BE2C (cell line): ENCODE measurements around the gene COL12A1.

Source experiments
- DNase-seq: peaks from one replicate; pipeline ENCODE4 v3.0.0-alpha.2; 2020
- H3K27me3 ChIP-seq: fragments of 250-450 bp; sonication (Bioruptor Pico); 2 replicates; pipeline ENCODE4 v1.5.1; 2020; ENCODE audit warnings: mild to moderate bottlenecking
- H3K36me3 ChIP-seq: fragments of 250-450 bp; sonication (Bioruptor Pico); 2 replicates; pipeline ENCODE4 v1.5.1; 2020; ENCODE audit warnings: mild to moderate bottlenecking
- H3K4me1 ChIP-seq: fragments of 250-450 bp; sonication (Bioruptor Pico); 2 replicates; pipeline ENCODE4 v1.5.1; 2020
- H3K4me3 ChIP-seq: 2 replicates; pipeline ENCODE4 v1.5.1; 2011; ENCODE audit warnings: low read depth, low read length
- H3K9me3 ChIP-seq: fragments of 250-450 bp; sonication (Bioruptor Pico); 2 replicates; pipeline ENCODE4 v1.5.1; 2020
- CTCF ChIP-seq: IDR thresholded peaks from 2 replicates; pipeline ENCODE4 v1.5.1; 2012; ENCODE audit warnings: mild to moderate bottlenecking, low read depth, low read length

COL12A1 gene

DNA sequence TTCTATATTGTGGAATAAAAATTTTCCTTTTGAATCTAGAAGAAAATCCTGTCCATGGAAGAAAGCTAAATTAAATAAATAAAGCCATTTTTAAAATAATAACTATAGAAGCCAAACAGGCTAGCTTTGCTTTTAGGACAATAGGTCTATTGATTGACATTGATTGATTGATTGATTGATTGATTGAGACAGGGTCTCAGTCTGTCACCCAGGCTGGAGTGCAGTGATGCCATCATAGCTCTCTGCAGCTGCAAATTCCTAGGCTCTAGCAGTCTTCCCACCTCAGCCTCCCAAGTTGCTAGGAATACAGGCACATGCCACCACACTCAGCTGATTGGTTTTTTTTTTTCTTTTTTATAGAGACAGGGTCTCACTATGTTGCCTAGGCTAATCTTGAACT is 97.9 kb downstream of the COL12A1 start:
- no peaks in the 10 kb centered on the region for H3K9me3 ChIP-seq
- no peaks in the 10 kb centered on the region for H3K36me3 ChIP-seq
- TF ChIP-seq CTCF: no peak
- H3K27me3 ChIP-seq: no peaks in the 10 kb centered on the region
- no peak for DNase-seq
- no peak overlapping the region for H3K4me3 ChIP-seq
- H3K4me1 ChIP-seq: no peaks in the 10 kb centered on the region

- Histone ChIP-seq H3K4me3 (no peak overlapping the region), H3K9me3 (no peaks in the 10 kb centered on the region), H3K36me3 (no peaks in the 10 kb centered on the region), H3K4me1 (no peaks in the 10 kb centered on the region), H3K27me3 (no peaks in the 10 kb centered on the region)
- DNase-seq: no peak
- no peak for TF ChIP-seq CTCF
Observed at GRCh38 chr6:75106426-75106825, 99.4 kb downstream of the COL12A1 start.

GRCh38 chr6:75103431-75103830 is 102.4 kb downstream of the COL12A1 start:
- Histone ChIP-seq H3K4me3 (no peak overlapping the region), H3K27me3 (no peaks in the 10 kb centered on the region), H3K36me3 (no peaks in the 10 kb centered on the region), H3K4me1 (no peaks in the 10 kb centered on the region), H3K9me3 (no peaks in the 10 kb centered on the region)
- no peak for DNase-seq
- no peak for TF ChIP-seq CTCF

GRCh38 chr6:75102301-75102700 is 103.6 kb downstream of the COL12A1 start:
- no peak for TF ChIP-seq CTCF
- no peaks in the 10 kb centered on the region for H3K27me3 ChIP-seq
- H3K36me3 ChIP-seq: no peaks in the 10 kb centered on the region
- DNase-seq: no peak
- no peaks in the 10 kb centered on the region for H3K4me1 ChIP-seq
- H3K9me3 ChIP-seq: no peaks in the 10 kb centered on the region
- H3K4me3 ChIP-seq: no peak overlapping the region

- no peak for DNase-seq
- no peaks in the 10 kb centered on the region for H3K27me3 ChIP-seq
- no peak overlapping the region for H3K4me3 ChIP-seq
- no peaks in the 10 kb centered on the region for H3K36me3 ChIP-seq
- no peaks in the 10 kb centered on the region for H3K9me3 ChIP-seq
- no peaks in the 10 kb centered on the region for H3K4me1 ChIP-seq
- TF ChIP-seq CTCF: no peak
Observed at GRCh38 chr6:75101896-75102295, 104.0 kb downstream of the COL12A1 start.

DNA sequence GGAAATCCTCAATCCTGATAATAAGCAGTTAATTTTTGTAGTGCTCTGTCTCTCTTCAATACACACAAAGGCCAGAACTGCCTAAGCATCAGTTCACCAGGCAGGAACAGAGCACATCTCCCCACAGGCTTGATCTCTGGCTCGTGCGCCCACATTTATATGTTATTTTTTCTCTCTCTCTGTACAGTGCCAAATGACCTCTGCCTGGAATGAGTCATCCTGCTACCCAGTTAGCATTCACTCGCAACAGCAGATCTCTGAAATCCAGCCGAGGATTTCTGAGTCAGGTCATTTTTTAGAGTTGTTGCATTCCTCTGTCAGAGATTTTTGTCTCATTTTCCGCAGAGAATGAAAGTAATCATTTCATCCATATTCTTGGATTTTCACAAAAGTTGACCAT is 107.1 kb downstream of the COL12A1 start:
- DNase-seq: peak; percentile 32
- H3K4me1 ChIP-seq: no peaks in the 10 kb centered on the region
- H3K4me3 ChIP-seq: no peak overlapping the region
- TF ChIP-seq CTCF: no peak
- no peaks in the 10 kb centered on the region for H3K9me3 ChIP-seq
- H3K36me3 ChIP-seq: no peaks in the 10 kb centered on the region
- H3K27me3 ChIP-seq: no peaks in the 10 kb centered on the region
